K562 (cell line): ENCODE data around the gene DVL3. TPM values are rescaled to one million over a fixed set of nuclear protein-coding genes. Genes with fewer than 3 reads are reported as not detected.

Experiments used
- ATF4 ChIP-seq: fragments of 450-650 bp; formaldehyde crosslinking; IDR thresholded peaks from 2 replicates; pipeline ENCODE4 v1.4.0; 2022; ENCODE audit warnings: mild to moderate bottlenecking, moderate library complexity
- BRD4 ChIP-seq: fragments of 200-600 bp; sonication (generic); IDR thresholded peaks from 2 replicates; pipeline ENCODE4 v1.6.1; 2017; ENCODE audit warnings: inconsistent platforms
- CHD1 ChIP-seq: fragments of 200-600 bp; sonication (generic); IDR thresholded peaks from one replicate; pipeline ENCODE4 v1.6.1; 2012; ENCODE audit warnings: mild to moderate bottlenecking, moderate library complexity, low read length, inconsistent platforms
- CXXC5 ChIP-seq: fragments of 250-450 bp; sonication (Bioruptor Pico); IDR thresholded peaks from 2 replicates; pipeline ENCODE4 v1.8.0; 2022; ENCODE audit warnings: inconsistent platforms, mild to moderate bottlenecking, moderate library complexity
- EWSR1 ChIP-seq: fragments of 450-650 bp; IDR thresholded peaks from 2 replicates; pipeline ENCODE4 v1.6.1; 2018; ENCODE audit warnings: borderline replicate concordance, mild to moderate bottlenecking, low read depth, moderate library complexity; ENCODE audit not compliant: partially characterized antibody
- HDAC1 ChIP-seq, 2 experiments: fragments of 450-650 bp; IDR thresholded peaks; 2 replicates each; pipeline ENCODE4 v1.6.1; 2016 to 2017; ENCODE audit warnings: inconsistent platforms in 1 of 2, mild to moderate bottlenecking in 1 of 2, moderate library complexity in 1 of 2
- HIVEP1 ChIP-seq: fragments of 250-450 bp; sonication (Bioruptor Pico); IDR thresholded peaks from 2 replicates; pipeline ENCODE4 v1.4.0; 2020; ENCODE audit warnings: mild to moderate bottlenecking
- HMG20B ChIP-seq: fragments of 250-450 bp; sonication (Bioruptor Pico); IDR thresholded peaks from 2 replicates; pipeline ENCODE4 v1.5.0; 2021; ENCODE audit warnings: mild to moderate bottlenecking
- LARP7 ChIP-seq: fragments of 450-650 bp; IDR thresholded peaks from 2 replicates; pipeline ENCODE4 v1.6.1; 2016
- NFYB ChIP-seq: IDR thresholded peaks from 2 replicates; pipeline ENCODE4 v1.6.1; 2011; ENCODE audit warnings: mild to moderate bottlenecking, moderate library complexity; ENCODE audit not compliant: insufficient read length; ENCODE audit errors: extremely low read depth
- PRMT5 ChIP-seq: sonication (generic); formaldehyde crosslinking; IDR thresholded peaks from 2 replicates; pipeline ENCODE4 v1.5.0; 2020; ENCODE audit warnings: missing genetic modification reagents
- SAFB ChIP-seq: fragments of 200-400 bp; formaldehyde crosslinking; IDR thresholded peaks from 2 replicates; pipeline ENCODE4 v1.6.1; 2017; ENCODE audit warnings: low read depth, low read length, borderline replicate concordance
- SIN3B ChIP-seq: fragments of 450-650 bp; IDR thresholded peaks from 2 replicates; pipeline ENCODE4 v1.6.1; 2017; ENCODE audit warnings: low read depth, mild to moderate bottlenecking, moderate library complexity
- SMC3 ChIP-seq: conservative IDR thresholded peaks from 2 replicates; pipeline ENCODE4 v1.6.1; 2011; ENCODE audit warnings: low read depth, low read length, improper control_type of control experiment; ENCODE audit not compliant: insufficient read depth
- TAF9B ChIP-seq: fragments of 450-650 bp; IDR thresholded peaks from 2 replicates; pipeline ENCODE4 v1.6.1; 2018; ENCODE audit warnings: mild to moderate bottlenecking; ENCODE audit not compliant: partially characterized antibody
- ZFX ChIP-seq: sonication (generic); formaldehyde crosslinking; IDR thresholded peaks from 2 replicates; pipeline ENCODE4 v1.8.0; 2022; ENCODE audit warnings: mild to moderate bottlenecking, missing genetic modification reagents, moderate library complexity
- ZNF140 ChIP-seq: fragments of 250-450 bp; sonication (Bioruptor Pico); IDR thresholded peaks from 2 replicates; pipeline ENCODE4 v1.8.0; 2021; ENCODE audit warnings: moderate library complexity, mild to moderate bottlenecking, inconsistent platforms
- ZNF589 ChIP-seq: fragments of 200-800 bp; sonication (Bioruptor generic); IDR thresholded peaks from 2 replicates; pipeline ENCODE4 v1.6.1; 2016; ENCODE audit warnings: low read depth, missing genetic modification characterization, missing compliant biosample characterization
- ZNF655 ChIP-seq: fragments of 250-450 bp; sonication (Bioruptor Pico); IDR thresholded peaks from 2 replicates; pipeline ENCODE4 v1.5.0; 2021
- ZNF778 ChIP-seq: fragments of 450-650 bp; formaldehyde crosslinking; IDR thresholded peaks from 2 replicates; pipeline ENCODE4 v1.4.0; 2020; ENCODE audit warnings: mild to moderate bottlenecking, moderate library complexity
- polyA plus RNA-seq, 8 experiments: library from polyadenylated mRNA; depleted of rRNA in 4 of 8; stranded (reverse) in 5 of 8; unstranded in 3 of 8; fragments of >200 nt; fragmentation: Nextera tagmentation in 2 of 8; fragmentation: Illumina TruSeq in 1 of 8; extraction: Ambion mirVana in 2 of 8; extraction: Trizol in 1 of 8; gene quantifications; 2 replicates each; pipeline versions ENCODE4 v1.2.1 to v1.2.3, GENCODE V29; 2011 to 2014; ENCODE audit warnings: inconsistent platforms in 1 of 8, missing spikeins in 1 of 8
- total RNA-seq, 7 experiments: library from RNA; depleted of rRNA in 6 of 7; stranded (reverse); fragments of >200 nt in 6 of 7; fragmentation: Illumina TruSeq in 2 of 7; extraction: Trizol in 2 of 7; gene quantifications; 2 replicates each; pipeline versions ENCODE4 v1.2.1 to v1.2.3, GENCODE V29; 2011 to 2021; ENCODE audit warnings: low replicate concordance in 1 of 7
- TF ChIP-seq, protein P1 (sequence below): IDR thresholded peaks from 2 replicates; pipeline ENCODE4 v1.6.1; 2011; ENCODE audit warnings: borderline replicate concordance, low read depth, mild to moderate bottlenecking, moderate library complexity, low read length; ENCODE audit not compliant: insufficient read depth, poor library complexity, severe bottlenecking
- TF ChIP-seq, protein P2 (sequence below): IDR thresholded peaks from 2 replicates; pipeline ENCODE4 v1.6.1; 2011; ENCODE audit not compliant: insufficient read length; ENCODE audit errors: extremely low read depth

Gene DVL3
- total and polyA plus RNA-seq, 9 of the 15 experiments (the other 6 are each of a cell fraction or from before 2014, with no cell fraction given), result 3.1 to 57.9 (median 20.1) TPM

DNA sequence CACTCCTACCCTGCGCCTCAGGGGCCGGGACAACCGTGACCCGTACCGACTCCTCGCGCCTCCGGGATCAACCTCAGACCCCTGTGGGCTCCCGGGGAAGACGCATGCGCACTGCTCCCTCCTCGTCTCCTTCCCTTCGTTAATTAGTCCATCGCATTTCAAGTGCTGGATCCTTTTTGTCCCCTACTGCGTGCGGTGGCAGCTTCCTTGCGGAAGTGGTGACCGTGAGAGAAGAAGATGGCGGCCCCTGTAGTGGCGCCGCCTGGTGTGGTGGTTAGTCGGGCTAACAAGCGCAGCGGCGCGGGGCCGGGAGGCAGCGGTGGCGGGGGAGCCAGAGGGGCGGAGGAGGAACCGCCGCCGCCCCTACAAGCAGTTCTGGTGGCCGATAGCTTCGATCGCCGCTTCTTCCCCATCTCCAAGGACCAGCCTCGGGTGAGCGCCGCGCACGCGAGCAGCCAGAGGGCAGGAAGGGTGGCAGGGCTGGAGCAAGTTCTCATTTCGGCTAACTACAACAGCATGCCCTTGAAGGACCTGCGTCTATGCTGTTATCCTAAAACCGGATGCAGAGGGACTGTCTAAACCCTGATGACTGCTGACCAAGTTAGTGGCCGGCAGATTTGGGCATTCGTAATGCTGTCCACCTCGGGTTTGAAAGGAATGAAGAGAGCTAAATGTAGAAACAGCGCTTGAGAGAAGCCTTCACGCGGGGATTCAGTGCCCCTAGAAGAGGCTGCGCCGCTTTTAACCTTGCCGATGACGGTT, 19.8 kb upstream of the DVL3 start, which contains the start of gene EIF2B5 (continued):
- TF ChIP-seq SIN3B, result peak; percentile 82
- 0 out of 2 replicates have a peak, but pooled peaks have one; percentile 10 for TF ChIP-seq SMC3
- no peak for TF ChIP-seq EWSR1
- TF ChIP-seq, protein P1, sequence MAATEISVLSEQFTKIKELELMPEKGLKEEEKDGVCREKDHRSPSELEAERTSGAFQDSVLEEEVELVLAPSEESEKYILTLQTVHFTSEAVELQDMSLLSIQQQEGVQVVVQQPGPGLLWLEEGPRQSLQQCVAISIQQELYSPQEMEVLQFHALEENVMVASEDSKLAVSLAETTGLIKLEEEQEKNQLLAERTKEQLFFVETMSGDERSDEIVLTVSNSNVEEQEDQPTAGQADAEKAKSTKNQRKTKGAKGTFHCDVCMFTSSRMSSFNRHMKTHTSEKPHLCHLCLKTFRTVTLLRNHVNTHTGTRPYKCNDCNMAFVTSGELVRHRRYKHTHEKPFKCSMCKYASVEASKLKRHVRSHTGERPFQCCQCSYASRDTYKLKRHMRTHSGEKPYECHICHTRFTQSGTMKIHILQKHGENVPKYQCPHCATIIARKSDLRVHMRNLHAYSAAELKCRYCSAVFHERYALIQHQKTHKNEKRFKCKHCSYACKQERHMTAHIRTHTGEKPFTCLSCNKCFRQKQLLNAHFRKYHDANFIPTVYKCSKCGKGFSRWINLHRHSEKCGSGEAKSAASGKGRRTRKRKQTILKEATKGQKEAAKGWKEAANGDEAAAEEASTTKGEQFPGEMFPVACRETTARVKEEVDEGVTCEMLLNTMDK, result peak; percentile 98
- no peak for TF ChIP-seq ZNF655 (CRISPR knock-in tag)
- TF ChIP-seq CHD1, result peak; percentile 90
- TF ChIP-seq ZNF589 (CRISPR knock-in tag), result 0 out of 2 replicates have a peak, but pooled peaks have one; percentile 19
- no peak; the same call in 1 of the 2 replicates for TF ChIP-seq PRMT5 (CRISPR knock-in tag)
- TF ChIP-seq ZNF140, result no peak
- no peak for TF ChIP-seq HMG20B
- peak in 1 of 2 experiments; percentile 92; a peak in 2 of 4 replicates for TF ChIP-seq HDAC1 (IDR thresholded peaks at IDR 0.05)
- no peak for TF ChIP-seq BRD4
- TF ChIP-seq, protein P2, sequence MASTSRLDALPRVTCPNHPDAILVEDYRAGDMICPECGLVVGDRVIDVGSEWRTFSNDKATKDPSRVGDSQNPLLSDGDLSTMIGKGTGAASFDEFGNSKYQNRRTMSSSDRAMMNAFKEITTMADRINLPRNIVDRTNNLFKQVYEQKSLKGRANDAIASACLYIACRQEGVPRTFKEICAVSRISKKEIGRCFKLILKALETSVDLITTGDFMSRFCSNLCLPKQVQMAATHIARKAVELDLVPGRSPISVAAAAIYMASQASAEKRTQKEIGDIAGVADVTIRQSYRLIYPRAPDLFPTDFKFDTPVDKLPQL, result no peak
- no peak for TF ChIP-seq ZNF778 (CRISPR knock-in tag)
- 0 out of 2 replicates have a peak, but pooled peaks have one; percentile 49 for TF ChIP-seq HIVEP1 (CRISPR knock-in tag)
- no peak for TF ChIP-seq NFYB
- TF ChIP-seq ATF4, result 0 out of 2 replicates have a peak, but pooled peaks have one; percentile 11
- TF ChIP-seq LARP7, result no peak
- peak; percentile 85 for TF ChIP-seq CXXC5
- TF ChIP-seq ZFX (CRISPR knock-in tag), result peak; percentile 45
- no peak for TF ChIP-seq SAFB
- peak; percentile 93 for TF ChIP-seq TAF9B
